ENCODE data around the gene CTAGE15. TPM values are rescaled to one million over a fixed set of nuclear protein-coding genes. Genes with fewer than 3 reads are reported as not detected.
"Not testable (repeated sequence)": the region's sequence is repeated elsewhere in the genome, so short reads cannot be mapped to it uniquely, and the experiment has no call there.

CTAGE15 gene
- not detected in 2 replicates for total RNA-seq (2014; rRNA removed; shearing (Covaris generic))
- polyA plus RNA-seq (2014; cell fraction: nucleus; rRNA removed): 0.50 and 0.84 TPM in 2 replicates

- not testable (repeated sequence) for DNase-seq (ENCODE audit: extremely low read depth, low read depth)
These were observed at the start of gene CTAGE15 for GRCh38 chr7:143571501-143571900. CTAGE15 (plus strand) TSS chr7:143571801; CDS start chr7:143571818, 17 bp downstream.

GRCh38 chr7:143522309-143522916 is 49.2 kb upstream of the CTAGE15 start:
- DNase-seq (ENCODE audit: extremely low read depth, low read depth): not testable (repeated sequence)

- not testable (repeated sequence) for DNase-seq (ENCODE audit: extremely low read depth, low read depth)
These were observed 40.3 kb upstream of the CTAGE15 start for GRCh38 chr7:143531169-143531926.

GRCh38 chr7:143531932-143532331 is 39.7 kb upstream of the CTAGE15 start:
- DNase-seq (ENCODE audit: extremely low read depth, low read depth): not testable (repeated sequence)

- not testable (repeated sequence) for DNase-seq (ENCODE audit: extremely low read depth, low read depth)
These were observed 38.3 kb upstream of the CTAGE15 start for GRCh38 chr7:143533213-143533839.

- DNase-seq (ENCODE audit: extremely low read depth, low read depth): not testable (repeated sequence)
These were observed 35.2 kb upstream of the CTAGE15 start for GRCh38 chr7:143536443-143536842.

- not testable (repeated sequence) for DNase-seq (ENCODE audit: extremely low read depth, low read depth)
These were observed 28.1 kb upstream of the CTAGE15 start for GRCh38 chr7:143543288-143544038.

- DNase-seq (ENCODE audit: extremely low read depth, low read depth): not testable (repeated sequence)
These were observed 15.6 kb upstream of the CTAGE15 start for GRCh38 chr7:143555968-143556367.

GRCh38 chr7:143563306-143563705 is 8.3 kb upstream of the CTAGE15 start:
- DNase-seq (ENCODE audit: extremely low read depth, low read depth): not testable (repeated sequence)

- DNase-seq (ENCODE audit: extremely low read depth, low read depth): not testable (repeated sequence)
These were observed 5.6 kb upstream of the CTAGE15 start for GRCh38 chr7:143566001-143566400.

GRCh38 chr7:143588183-143588582 is 16.6 kb downstream of the CTAGE15 start:
- DNase-seq (ENCODE audit: extremely low read depth, low read depth): not testable (repeated sequence)

GRCh38 chr7:143589897-143590296 is 18.3 kb downstream of the CTAGE15 start:
- not testable (repeated sequence) for DNase-seq (ENCODE audit: extremely low read depth, low read depth)

GRCh38 chr7:143598086-143598485 is 26.5 kb downstream of the CTAGE15 start:
- not testable (repeated sequence) for DNase-seq (ENCODE audit: extremely low read depth, low read depth)

GRCh38 chr7:143603549-143603948 is 31.9 kb downstream of the CTAGE15 start:
- not testable (repeated sequence) for DNase-seq (ENCODE audit: extremely low read depth, low read depth)

- DNase-seq (ENCODE audit: extremely low read depth, low read depth): not testable (repeated sequence)
These were observed 34.5 kb downstream of the CTAGE15 start for GRCh38 chr7:143606088-143606487.

- peak; percentile 0 for DNase-seq (ENCODE audit: extremely low read depth, low read depth)
These were observed 43.9 kb downstream of the CTAGE15 start for GRCh38 chr7:143615545-143615944.

GRCh38 chr7:143617204-143617603 is 45.6 kb downstream of the CTAGE15 start:
- DNase-seq (ENCODE audit: extremely low read depth, low read depth): not testable (repeated sequence)

GRCh38 chr7:143620058-143620457 is 48.5 kb downstream of the CTAGE15 start:
- DNase-seq (ENCODE audit: extremely low read depth, low read depth): not testable (repeated sequence)

- not testable (repeated sequence) for DNase-seq (ENCODE audit: extremely low read depth, low read depth)
These were observed 49.0 kb downstream of the CTAGE15 start, which contains the start of gene TCAF2 for GRCh38 chr7:143620646-143621045. TCAF2 (plus strand) TSS chr7:143620974.

GRCh38 chr7:143621175-143621574 is 49.6 kb downstream of the CTAGE15 start:
- not testable (repeated sequence) for DNase-seq (ENCODE audit: extremely low read depth, low read depth)
